Loucy (cell line): ENCODE measurements around the gene FMNL3.

Experiments
- CTCF ChIP-seq: fragments of 200-600 bp; sonication (generic); conservative IDR thresholded peaks from 2 replicates; pipeline ENCODE4 v1.5.1; 2014; ENCODE audit warnings: mild to moderate bottlenecking, antibody characterized with exemption, low read length
- EZH2phosphoT487 ChIP-seq: fragments of 200-600 bp; IDR thresholded peaks from 2 replicates; pipeline ENCODE4 v1.6.1; 2018; ENCODE audit warnings: antibody characterized with exemption, mild to moderate bottlenecking, moderate library complexity, borderline replicate concordance

DNA sequence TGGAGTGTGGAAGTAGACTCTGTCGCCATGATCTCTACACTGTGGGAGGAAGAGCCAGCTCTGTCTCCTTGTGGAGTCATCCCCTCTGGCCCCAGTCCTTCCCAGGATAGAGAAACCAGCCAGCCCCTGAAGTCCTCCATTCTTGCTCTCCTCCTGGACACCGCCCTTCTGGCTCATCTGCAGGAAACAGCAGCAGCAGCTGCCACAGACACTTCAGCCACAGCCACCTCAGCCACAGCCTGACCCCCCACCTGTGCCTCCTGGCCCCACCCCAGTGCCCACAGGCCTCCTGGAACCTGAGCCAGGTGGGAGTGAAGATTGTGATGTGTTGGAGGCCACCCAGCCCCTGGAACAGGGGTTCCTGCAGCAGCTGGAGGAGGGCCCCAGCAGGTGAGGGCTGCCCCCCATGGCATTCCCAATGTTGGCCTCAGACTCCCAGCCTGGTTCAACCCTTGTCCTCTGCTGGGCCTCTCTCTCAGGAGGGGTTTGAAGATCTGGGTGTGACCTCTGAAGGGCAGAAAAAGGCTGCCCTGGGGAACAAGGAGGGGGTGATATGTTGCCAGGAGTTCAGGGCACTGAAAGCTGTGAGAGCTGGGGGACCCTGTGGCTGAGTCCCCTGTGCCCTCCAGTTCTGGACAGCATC, 73.4 kb downstream of the FMNL3 start:
- TF ChIP-seq CTCF (no peak), EZH2phosphoT487 (no peak)
